ENCODE data around the gene ZNF618. TPM values are rescaled to one million over a fixed set of nuclear protein-coding genes. Genes with fewer than 3 reads are reported as not detected.

ZNF618 gene
- total RNA-seq, 1 donor from 2014 or later: 7.4 TPM

DNA sequence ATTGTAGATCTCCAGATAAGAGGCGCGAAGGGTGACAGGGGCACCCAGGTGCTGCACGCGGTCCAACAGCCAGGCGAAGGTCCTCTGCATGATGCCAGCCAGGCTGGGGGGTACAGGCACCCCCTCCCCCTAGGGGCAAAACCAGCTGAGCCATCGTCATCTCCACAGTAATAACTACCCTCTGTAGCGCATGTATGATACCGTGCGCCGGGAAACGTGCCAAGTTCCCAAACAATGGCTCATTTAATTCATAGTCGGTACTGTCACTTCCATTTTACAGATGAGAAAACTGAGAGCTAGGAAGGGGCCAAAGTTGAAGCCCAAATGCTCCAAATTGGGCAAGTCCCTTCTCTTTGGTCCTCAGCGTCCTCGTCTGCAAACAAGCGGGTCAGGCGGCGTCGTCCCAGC, 221.5 kb downstream of the ZNF618 start:
- intact Hi-C loops (cut with DNase I): no loop called here
- H3K9me3 ChIP-seq: no peaks in the 10 kb centered on the region
- peak overlapping the region; percentile 37 to 51 for H3K4me3 ChIP-seq
- no peak for DNase-seq (ENCODE audit: extremely low spot score in 2 of 2)
- peaks cover 22% of the 10 kb centered on the region for H3K4me1 ChIP-seq
- no peaks in the 10 kb centered on the region for H3K27me3 ChIP-seq
- no peaks in the 10 kb centered on the region for H3K36me3 ChIP-seq
- TF ChIP-seq POLR2AphosphoS5 (IDR thresholded peaks at IDR 0.05; ENCODE audit: insufficient read depth in 1 of 2, low read depth in 1 of 2) (no peak), POLR2A (IDR thresholded peaks at IDR 0.05) (no peak)
- TF ChIP-seq, protein P1, sequence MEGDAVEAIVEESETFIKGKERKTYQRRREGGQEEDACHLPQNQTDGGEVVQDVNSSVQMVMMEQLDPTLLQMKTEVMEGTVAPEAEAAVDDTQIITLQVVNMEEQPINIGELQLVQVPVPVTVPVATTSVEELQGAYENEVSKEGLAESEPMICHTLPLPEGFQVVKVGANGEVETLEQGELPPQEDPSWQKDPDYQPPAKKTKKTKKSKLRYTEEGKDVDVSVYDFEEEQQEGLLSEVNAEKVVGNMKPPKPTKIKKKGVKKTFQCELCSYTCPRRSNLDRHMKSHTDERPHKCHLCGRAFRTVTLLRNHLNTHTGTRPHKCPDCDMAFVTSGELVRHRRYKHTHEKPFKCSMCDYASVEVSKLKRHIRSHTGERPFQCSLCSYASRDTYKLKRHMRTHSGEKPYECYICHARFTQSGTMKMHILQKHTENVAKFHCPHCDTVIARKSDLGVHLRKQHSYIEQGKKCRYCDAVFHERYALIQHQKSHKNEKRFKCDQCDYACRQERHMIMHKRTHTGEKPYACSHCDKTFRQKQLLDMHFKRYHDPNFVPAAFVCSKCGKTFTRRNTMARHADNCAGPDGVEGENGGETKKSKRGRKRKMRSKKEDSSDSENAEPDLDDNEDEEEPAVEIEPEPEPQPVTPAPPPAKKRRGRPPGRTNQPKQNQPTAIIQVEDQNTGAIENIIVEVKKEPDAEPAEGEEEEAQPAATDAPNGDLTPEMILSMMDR (IDR thresholded peaks at IDR 0.05): no peak
- H3K27ac ChIP-seq: no peak overlapping the region

DNA sequence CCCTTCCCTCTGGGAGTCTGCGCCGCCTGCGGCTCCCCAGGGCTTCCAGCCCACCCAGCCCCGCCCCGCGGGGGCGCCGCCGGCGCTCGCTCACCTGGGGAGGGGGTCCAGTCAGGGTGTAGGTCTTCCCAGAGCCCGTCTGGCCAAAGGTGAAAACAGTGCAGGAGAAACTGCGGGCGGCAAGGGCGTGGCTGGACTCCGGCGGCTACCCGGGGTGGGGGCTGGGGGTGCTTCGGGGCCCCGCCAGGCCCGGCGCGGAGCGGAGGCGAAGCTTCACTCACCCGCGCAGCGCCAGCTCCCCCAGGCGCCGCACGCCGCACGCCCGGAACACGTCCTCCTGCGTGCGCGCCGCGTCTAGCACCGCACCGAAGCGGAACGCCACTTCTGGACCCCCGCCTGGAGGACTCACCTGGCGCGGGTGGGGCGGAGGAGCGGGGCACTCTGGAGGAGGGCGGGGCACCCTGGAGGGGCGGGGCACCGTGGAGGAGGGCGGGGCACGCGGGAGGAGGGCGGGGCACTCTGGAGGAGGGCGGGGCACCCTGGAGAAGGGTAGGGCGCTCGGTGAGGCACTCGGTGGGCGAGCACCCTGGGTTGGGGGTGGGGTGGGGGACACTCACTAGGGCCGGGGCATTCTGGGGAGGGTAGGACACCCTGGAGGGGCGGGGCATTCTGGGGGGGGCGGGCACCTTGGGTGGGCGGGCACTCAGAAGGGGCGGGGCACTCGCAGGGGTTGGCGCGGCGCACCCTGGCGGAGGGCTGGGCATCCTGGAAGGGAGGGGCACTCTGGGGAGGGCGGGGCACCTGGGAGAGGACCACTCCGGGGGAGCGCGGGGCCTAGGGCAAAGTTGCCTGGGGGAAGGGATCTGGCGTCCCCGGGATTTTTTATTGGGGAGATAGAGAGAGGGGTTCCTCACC, 222.2 kb downstream of the ZNF618 start:
- H3K4me3 ChIP-seq: peak overlapping the region; percentile 37 to 51
- no peak overlapping the region for H3K27ac ChIP-seq

DNA sequence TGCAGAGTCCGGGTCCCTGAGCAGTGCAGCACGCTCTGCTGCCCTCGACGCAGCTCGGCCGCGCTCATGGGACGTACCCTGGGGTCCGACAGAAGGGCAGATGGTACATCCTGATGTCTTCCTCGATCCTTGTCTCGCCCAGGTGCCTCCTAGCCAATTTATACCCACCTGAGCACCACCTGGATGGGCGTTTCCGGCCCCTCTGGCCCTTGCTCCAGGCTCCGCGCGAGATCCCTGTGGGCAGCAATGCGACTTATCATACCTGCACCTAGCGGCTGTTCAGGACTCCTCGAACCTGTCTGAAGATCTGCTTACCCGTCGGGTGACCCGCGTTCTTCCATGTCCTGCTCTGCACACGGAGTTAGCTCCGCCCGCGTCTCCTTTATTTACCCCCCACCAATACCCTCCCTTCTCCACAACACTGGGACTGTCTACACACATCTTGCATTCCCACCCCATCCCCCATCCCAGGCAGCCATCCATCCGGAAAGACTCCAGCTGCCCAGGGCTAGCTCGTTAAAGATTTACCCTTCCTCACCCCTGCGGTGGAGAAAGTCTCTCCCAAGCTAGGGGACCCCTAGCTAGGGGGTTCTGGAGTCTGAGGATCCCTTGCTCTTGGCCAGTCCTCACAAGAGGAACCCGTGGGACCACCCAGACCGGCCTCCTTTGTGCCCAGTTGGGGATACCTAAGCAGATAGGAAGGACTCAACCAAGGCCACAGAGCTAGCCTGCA, 223.0 kb downstream of the ZNF618 start, which contains the start of gene KIF12:
KIF12 (minus strand) TSS at position 357 of the 733 bp plus-strand sequence; CDS start at position 341, 16 bp downstream.
- no peak for DNase-seq (ENCODE audit: extremely low spot score in 2 of 2)
- no peaks in the 10 kb centered on the region for H3K27me3 ChIP-seq
- intact Hi-C loops (cut with DNase I): no loop called here
- TF ChIP-seq, protein P1 (IDR thresholded peaks at IDR 0.05): no peak
- TF ChIP-seq POLR2A (IDR thresholded peaks at IDR 0.05) (no peak), POLR2AphosphoS5 (IDR thresholded peaks at IDR 0.05; ENCODE audit: insufficient read depth in 1 of 2, low read depth in 1 of 2) (no peak)
- H3K4me3 ChIP-seq: peak within 1 kb of the TSS; percentile 37 to 51
- no peaks in the 10 kb centered on the region for H3K36me3 ChIP-seq
- H3K27ac ChIP-seq: no peak within 1 kb of the TSS
- peaks cover 22% of the 10 kb centered on the region for H3K4me1 ChIP-seq
- H3K9me3 ChIP-seq: no peaks in the 10 kb centered on the region

More for the DNA sequence above, 222.2 kb downstream of the ZNF618 start:
- peaks cover 22% of the 10 kb centered on the region for H3K4me1 ChIP-seq
- DNase-seq (ENCODE audit: extremely low spot score in 2 of 2): no peak
- H3K27me3 ChIP-seq: no peaks in the 10 kb centered on the region
- TF ChIP-seq POLR2AphosphoS5 (IDR thresholded peaks at IDR 0.05; ENCODE audit: insufficient read depth in 1 of 2, low read depth in 1 of 2): no peak
- TF ChIP-seq, protein P1 (IDR thresholded peaks at IDR 0.05): no peak
- H3K9me3 ChIP-seq: no peaks in the 10 kb centered on the region
- no peaks in the 10 kb centered on the region for H3K36me3 ChIP-seq
- intact Hi-C loops (cut with DNase I): no loop called here

DNA sequence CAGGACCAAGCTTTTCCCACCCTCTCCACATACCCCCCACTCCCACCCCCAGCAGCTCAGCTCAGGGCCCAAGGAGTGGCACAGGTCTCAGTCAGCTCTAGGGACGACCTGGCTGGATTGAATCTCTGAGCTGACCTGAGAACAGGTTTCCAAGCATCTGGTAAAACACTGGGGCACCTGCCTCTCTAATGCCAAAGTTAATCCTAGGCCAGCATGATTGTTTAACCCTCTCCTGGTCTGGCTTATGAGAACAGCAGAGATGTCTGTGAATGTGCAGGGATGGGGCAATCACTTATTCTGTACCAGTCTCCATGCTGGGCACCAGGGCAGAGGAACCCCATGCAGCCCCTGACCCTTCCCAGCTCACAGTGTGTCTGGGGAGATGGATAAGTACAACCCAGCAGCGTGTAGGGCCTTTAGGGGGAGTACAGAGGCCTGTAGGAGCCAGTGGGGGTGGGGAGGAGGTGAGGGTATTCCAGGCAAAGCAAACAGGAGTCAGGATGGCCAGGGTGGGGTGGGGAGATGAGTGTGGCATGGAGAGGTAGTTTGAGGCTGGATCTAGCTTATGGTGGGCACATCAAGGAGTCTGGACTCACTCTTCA, 223.7 kb downstream of the ZNF618 start:
- no peaks in the 10 kb centered on the region for H3K9me3 ChIP-seq
- intact Hi-C loops (cut with DNase I): no loop called here
- no peak overlapping the region for H3K27ac ChIP-seq
- no peaks in the 10 kb centered on the region for H3K27me3 ChIP-seq
- TF ChIP-seq, protein P1 (IDR thresholded peaks at IDR 0.05): no peak
- TF ChIP-seq POLR2AphosphoS5 (IDR thresholded peaks at IDR 0.05; ENCODE audit: insufficient read depth in 1 of 2, low read depth in 1 of 2) (no peak), POLR2A (IDR thresholded peaks at IDR 0.05) (no peak)
- no peaks in the 10 kb centered on the region for H3K36me3 ChIP-seq
- H3K4me3 ChIP-seq: no peak overlapping the region
- no peak for DNase-seq (ENCODE audit: extremely low spot score in 2 of 2)
- H3K4me1 ChIP-seq: peaks cover 22% of the 10 kb centered on the region

All from vagina (tissue), 2 donors.